ENCODE measurements around the gene CIB1.
"Not testable (repeated sequence)": the region's sequence is repeated elsewhere in the genome, so short reads cannot be mapped to it uniquely, and the experiment has no call there.

The CIB1 gene

DNA sequence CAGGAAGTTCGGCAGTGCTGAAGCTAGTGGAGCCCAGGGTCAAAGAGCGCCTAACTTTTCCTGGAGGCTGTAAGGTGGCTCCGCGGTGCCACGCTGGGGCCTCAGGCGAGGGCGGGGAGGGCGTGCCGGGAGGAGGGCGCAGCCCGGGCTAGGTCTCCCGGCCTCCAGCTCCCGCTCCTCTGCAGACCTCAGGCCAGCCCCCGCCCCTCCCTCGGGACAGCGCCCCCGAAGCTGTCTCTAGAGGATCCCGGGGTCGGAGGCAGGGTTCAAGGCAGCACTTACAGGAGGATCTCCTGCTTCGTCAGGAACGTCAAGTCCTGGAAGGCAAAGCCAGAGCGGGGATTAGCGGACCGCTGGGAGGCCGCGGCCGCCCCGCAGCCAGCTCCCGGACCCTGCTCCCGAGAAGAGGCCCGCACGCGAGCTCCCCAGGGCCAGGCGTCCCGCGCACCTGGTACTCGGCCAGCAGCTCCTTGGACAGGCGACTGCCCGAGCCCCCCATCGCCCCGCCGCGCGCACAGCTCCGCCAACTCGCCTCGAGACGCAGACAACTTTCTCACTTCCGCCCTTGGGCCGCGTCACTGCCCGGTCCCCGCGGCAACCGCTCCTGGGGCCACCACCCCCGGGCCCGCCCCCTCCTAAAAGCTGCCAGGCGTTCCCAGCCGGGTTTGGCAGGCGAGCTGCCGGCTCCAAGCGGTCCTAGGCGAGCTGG is at the start of gene CIB1:
Gene CIB1, minus strand, starts transcription at position 555 of the 709 bp plus-strand sequence. Its CDS starts 56 bp downstream, at position 499.
- peak; percentile 95 to 97 for DNase-seq (ENCODE audit: low read depth in 2 of 2)

DNA sequence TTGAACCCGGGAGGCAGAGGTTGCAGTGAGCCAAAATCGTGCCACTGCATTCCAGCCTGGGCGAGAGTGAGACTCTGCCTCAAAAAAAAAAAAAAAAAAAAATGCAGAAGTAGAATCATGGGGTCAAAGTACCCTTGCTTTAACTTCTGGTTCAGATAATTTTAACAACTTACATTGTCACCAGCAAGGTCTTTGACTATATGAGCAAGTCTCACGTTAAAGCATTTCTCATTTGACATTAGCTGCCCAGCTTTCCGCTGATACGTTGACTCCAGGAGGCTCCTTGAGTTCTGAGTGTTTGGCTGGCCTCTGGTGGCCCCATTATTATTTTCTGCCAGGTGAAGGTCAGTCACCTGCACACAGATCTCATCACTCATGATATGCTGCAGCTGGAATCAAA is 47.9 kb upstream of the CIB1 start:
- not testable (repeated sequence) for DNase-seq (ENCODE audit: low read depth in 2 of 2)

DNA sequence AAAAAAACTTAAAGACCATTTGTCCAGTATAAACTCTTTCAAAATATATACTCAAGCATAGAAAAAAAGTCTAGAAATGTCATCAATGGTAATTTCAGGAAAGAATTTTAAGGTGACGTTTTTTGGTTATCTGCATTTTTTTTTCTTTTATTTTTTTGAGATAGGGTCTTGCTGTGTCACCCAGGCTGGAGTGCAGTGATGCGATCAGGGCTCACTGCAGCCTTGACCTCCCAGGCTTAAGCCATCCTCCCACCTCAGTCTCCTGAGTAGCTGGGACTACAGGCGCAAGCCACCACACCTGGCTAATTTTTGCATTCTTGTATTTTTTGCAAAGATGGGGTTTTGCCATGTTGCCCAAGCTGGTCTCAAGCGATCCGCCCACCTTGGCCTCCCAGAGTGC is 47.0 kb upstream of the CIB1 start:
- DNase-seq (ENCODE audit: low read depth in 2 of 2), result not testable (repeated sequence)

DNA sequence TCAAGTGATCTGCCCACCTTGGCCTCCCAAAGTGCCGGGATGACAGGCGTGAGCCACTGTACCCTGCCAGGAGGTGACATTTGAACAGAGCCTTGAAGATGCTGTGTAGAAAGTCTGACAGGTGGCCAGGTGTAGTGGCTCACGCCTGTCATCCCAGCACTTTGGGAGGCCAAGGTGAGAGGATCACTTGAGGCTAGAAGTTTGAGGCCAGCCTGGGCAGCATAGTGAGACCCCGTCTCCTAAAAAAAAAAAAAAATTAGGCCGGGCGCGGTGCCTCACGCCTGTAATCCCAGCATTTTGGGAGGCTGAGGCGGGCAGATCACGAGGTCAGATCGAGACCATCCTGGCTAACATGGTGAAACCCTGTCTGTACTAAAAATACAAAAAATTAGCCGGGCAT is 44.7 kb upstream of the CIB1 start:
- not testable (repeated sequence) for DNase-seq (ENCODE audit: low read depth in 2 of 2)

DNA sequence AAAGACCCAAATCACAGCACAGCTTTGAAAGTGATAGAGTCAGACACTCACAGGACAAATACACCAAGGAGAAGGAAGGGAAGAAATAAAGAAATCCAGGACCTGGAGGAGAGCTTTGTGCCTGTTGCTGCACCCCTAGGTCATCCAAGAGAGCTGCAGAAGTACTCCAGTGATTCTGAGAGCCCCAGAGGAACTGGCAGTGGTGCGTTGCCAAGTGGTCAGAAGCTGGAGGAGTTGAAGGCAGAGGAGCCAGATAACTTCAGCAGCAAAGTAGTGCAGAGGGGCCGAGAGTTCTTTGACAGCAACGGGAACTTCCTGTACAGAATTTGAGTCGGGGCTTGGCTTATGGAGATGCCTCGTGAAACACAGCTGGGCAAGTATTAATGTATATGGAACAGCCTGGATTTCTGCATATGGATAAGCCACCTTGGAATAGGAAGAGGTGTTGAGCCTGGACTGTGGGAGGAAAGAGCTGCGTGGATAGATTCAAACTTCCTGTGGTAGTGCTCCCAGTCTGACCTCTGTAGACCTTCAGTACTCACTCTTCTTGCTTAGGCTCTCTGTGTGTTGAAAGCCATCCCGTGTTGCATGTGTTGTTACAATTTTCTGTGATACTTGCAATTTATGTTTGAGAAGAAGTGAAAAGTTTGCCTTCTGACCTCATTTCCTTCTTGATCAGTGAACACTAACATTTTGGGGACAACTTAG is 37.9 kb upstream of the CIB1 start:
- no peak for DNase-seq (ENCODE audit: low read depth in 2 of 2)

DNA sequence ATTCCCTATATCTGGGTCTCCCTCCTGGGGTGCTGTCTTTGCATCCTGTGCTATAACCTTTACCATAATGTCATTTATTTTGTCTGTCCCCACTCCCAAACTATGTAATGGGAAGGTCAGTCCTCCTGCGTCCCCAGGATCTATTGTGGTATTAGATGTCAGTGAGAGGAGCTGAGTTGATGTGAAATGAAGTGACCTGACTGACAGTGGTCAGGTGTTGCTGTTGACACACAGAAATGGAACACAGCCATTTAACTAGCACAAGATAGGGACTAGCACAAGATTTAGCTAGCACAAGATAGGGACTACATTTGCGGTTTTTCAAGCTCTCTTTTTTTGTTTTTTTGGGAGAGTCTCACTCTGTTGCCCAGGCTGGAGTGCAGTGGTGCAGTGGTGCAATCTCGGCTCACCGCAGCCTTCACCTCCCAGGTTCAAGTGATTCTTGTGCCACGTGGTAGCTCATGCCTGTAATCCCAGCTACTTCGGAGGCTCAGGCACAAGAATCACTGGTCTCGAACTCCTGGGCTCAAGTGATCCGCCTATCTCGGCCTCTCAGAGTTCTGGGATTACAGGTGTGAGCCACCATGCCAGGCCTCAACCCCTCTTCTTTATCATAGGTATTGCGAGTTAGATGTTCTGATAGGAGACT is 36.9 kb upstream of the CIB1 start:
- no peak for DNase-seq (ENCODE audit: low read depth in 2 of 2)

DNA sequence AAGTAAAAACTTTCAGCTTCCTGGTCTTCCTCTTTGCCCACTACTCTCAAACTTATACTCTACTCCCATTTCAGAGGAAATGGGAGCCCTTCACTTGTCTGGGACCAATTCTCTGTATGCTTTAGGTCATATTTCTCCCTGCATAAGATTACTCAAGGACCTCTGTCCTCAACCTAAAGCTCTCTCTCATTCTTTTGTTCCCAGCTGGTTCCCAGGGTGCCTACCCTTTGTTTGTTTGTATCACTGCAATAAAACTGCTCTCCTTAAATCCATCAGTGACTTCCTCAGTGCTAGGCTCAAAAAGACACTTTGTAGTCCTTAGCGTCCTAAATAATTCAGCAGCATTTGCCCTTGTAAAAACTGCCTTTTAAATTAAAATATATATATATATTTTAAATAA is 34.7 kb upstream of the CIB1 start:
- no peak for DNase-seq (ENCODE audit: low read depth in 2 of 2)

DNA sequence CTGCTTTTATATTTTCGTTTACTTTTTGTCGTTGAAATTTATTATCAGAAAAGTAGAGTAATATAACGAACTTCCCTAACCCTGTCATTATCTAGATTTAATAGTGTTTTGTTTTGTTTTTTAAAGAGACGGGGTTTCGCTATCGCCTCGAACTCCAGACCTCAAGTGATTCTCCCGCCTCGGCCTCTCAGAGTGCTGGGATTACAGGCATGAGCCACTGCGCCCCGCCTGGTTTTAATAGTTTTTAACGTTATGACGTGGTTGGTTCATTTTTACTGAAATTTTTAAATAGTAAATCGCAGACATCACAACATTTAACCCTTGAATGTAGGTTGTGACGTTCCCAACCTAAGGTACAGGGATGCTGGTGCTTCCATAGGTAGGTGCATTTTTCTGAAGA is 32.7 kb upstream of the CIB1 start:
- DNase-seq (ENCODE audit: low read depth in 2 of 2), result no peak

DNA sequence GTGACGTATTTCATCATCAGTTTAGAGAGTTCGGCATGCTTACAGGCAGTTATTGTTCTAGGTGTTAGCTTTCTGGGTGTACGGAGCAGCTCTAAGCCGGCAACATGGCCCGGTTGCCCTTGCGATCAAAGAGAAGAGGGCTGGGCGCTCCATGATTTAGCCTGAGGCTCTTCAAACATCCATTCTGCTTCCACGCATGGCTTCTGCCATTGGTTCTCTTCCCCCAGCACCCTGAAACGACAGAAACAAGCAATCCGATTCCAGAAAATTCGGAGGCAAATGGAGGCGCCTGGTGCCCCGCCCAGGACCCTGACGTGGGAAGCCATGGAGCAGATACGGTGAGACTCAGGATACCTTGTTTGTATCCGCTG is 32.3 kb upstream of the CIB1 start:
- DNase-seq (ENCODE audit: low read depth in 2 of 2), result peak in 1 of 2 donors; percentile 8

DNA sequence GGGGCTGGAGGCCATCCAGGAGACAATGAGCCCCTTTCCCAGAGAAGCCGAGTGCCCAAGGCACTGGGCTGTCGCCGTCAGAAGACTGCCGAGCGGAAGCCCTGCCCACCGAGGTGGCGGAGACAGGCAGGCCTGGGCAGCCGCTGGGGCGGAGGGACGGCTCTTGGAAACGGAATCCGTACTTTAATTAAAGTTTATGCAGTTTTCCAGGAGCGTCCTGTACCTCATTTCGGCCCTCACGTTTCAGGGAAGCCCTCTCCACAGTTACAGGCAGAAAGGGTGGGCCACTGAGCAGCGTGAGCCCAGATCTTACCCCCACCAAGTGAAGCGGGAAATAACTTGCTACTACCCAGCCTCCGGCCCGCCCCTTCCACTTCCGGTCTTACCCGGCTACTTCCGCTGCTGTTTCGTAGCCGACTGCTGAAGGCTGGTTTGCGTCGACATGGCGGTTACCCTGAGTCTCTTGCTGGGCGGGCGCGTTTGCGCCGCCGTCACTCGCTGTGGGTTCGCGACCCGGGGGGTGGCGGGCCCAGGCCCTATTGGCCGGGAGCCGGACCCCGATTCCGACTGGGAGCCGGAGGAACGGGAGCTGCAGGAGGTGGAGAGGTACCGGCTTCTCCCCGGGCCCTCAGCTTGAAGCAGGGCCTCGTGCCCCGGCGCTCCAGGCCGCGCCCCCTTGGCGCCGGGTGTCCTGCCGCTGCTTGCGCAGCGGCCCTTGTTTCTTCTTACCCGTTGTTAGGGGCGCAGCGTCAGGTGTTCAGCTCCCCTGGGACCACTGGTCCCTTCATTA is 31.7 kb upstream of the CIB1 start, which contains the start of gene NGRN:
Gene NGRN, plus strand, starts transcription at position 402 of the 790 bp plus-strand sequence. Its CDS starts 41 bp downstream, at position 443.
- peak; percentile 82 to 85 for DNase-seq (ENCODE audit: low read depth in 2 of 2)

DNA sequence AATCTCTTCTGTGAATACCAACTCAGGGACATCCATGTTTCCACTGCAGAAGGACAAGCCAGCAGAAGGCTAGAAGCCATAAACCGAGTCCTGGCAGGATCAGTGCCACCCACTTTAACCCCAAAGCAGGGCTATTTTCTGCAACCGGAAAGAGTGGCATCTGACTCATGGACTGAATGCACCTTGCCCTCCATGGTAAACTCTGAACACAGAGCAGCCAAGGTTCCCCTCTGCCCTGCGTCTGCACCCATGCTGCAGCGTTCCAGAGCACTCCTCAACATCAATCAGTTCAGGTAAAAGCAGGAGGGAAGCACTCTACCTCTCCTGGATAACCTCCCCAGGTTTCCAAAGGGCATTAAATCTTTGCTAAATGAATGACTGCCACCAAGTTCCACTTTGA is 30.9 kb upstream of the CIB1 start:
- DNase-seq (ENCODE audit: low read depth in 2 of 2), result no peak

DNA sequence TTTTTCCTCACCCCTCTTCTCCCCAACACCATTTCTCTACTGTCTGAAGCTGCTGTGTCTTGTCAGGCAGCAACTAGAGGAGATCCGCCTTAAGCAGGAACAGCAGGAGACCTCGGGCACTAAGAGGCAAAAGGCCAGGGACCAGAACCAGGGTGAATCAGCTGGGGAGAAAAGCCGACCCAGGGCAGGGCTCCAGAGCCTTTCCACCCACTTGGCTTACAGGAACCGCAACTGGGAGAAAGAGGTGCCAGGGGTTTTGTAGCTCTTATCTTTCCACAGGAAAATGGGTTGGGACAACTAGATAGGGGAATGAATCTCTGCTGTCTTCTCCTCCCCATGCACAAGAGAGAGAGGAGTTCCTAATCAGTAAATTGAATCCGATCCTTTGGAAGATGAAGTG is 28.7 kb upstream of the CIB1 start:
- DNase-seq (ENCODE audit: low read depth in 2 of 2), result no peak

DNA sequence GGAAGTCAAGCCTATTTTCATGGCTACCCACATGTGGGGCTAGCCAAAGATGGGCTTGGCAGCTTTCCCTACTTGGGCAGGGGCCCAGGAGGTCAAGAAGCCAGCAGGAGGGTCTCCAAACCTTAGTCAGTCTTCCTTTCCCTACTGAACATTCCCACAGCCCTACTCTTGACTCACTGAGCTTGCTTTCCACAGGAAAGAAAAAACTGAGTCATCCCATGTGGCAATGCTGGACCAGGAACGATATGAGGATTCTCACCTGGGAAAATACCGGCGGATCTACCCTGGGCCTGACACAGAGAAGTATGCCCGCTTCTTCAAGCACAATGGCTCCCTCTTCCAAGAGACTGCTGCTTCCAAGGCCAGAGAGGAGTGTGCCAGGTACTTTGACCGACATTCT is 28.1 kb upstream of the CIB1 start:
- no peak for DNase-seq (ENCODE audit: low read depth in 2 of 2)

DNA sequence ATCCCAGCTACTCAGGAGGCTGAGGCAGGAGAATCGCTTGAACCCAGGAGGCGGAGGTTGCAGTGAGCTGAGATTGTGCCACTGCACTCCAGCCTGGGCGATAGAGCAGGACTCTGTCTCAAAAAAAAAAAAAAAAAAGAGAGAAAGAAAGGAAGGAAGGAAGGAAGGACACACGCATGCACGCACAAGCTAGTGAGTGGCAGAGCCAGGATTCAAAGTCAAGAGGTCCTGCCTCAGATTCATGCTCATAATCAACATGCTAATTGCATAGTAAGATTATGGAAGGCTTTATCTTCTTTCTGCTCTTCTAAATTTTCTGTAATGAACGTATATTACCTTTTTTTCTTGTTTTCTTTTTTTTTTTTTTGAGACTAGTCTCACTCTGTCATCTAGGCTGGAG is 27.0 kb upstream of the CIB1 start:
- not testable (repeated sequence) for DNase-seq (ENCODE audit: low read depth in 2 of 2)

DNA sequence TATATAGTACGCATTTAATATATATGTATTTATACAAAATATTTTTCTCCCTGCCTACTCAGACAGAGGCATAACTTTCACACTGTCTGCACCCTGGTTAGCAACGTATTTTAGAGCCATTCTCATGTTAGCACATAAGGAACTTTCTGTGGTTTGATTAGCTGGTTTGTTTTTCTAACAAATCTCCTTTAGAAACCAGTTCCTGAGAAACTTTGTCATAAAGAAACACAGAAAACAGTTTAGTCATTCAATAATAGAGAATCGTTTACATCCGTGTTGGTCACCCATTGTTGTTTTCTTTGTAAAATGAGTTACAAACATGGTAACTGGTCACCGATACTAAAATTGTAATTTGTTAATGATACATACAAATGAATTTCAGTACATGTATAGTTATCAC is 25.8 kb upstream of the CIB1 start:
- DNase-seq (ENCODE audit: low read depth in 2 of 2), result no peak

DNA sequence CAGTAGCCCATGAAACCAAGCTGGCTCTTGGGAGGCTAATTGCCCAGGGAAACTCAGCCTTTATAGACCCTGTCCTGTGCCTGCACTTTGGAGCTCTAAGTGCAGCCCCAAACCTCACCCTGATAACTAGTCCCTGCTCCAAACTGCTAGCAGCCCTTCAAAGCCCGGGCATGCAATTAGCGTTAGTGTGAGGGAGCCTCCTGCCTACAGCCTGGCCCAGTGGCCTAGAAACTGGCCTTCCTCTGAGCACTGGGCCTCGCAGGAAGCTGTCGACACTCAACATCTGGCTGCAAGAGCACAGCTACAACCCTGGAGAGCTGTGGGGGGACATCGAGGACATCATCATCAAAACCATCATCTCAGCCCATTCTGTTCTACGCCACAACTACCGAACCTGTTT is 24.0 kb upstream of the CIB1 start:
- no peak for DNase-seq (ENCODE audit: low read depth in 2 of 2)

DNA sequence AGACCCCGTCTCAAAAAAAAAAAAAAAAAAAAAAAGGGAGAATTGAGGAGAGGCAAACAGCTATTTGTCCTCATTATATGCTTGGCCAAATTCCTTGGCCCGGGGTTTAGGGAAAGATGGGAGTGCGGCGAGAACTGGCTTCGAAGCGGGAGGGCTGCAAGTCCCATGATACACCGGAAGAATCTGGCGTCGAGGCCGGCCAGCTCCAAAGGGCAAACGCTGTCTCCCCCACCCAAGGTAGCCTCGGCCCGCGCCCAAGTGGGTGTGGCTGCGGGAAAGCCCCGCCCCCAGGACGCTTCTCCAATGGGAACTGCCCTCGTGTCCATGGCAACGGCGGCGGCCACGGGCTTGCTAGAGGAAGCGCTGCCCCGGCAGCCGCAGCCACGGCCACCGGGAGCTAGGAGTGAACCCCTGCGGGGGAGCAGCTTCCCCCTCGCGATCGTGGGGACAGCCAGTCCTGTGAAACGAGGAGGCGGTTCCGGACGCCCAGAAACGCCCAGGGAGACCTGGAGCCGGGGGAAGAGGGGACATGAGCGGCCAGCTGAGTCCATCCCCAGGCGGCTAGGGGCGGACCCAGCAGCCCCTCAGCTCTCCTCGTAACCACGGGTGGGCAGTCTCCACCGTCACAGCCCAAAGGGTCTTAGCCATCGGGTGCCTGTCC is 15.6 kb upstream of the CIB1 start, which contains the start of gene TTLL13:
Gene TTLL13, plus strand, starts transcription at position 354 of the 661 bp plus-strand sequence. CDS start 1,075 bp downstream, outside the sequence.
- DNase-seq (ENCODE audit: low read depth in 2 of 2), result peak; percentile 39 to 48

DNA sequence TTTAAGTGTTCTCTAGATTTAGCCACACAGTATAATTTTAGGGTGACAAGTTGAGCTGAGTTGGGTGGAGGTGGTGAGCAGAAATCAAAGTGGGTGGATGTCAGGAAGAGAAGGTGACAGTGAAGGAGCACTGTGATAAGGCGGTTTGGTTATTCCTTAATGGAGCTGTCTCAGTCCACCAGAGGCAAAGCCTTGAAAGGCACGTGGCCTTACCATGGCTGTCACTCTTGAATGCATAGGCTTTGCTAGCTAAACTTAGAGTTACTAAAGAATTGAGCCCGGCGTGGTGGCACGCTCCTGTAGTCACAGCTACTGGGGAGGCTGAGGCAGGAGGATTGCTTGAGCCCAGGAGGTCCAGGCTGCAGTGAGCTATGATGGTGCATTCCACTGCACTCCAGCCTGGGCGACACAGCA is 15.1 kb upstream of the CIB1 start:
- no peak for DNase-seq (ENCODE audit: low read depth in 2 of 2)

DNA sequence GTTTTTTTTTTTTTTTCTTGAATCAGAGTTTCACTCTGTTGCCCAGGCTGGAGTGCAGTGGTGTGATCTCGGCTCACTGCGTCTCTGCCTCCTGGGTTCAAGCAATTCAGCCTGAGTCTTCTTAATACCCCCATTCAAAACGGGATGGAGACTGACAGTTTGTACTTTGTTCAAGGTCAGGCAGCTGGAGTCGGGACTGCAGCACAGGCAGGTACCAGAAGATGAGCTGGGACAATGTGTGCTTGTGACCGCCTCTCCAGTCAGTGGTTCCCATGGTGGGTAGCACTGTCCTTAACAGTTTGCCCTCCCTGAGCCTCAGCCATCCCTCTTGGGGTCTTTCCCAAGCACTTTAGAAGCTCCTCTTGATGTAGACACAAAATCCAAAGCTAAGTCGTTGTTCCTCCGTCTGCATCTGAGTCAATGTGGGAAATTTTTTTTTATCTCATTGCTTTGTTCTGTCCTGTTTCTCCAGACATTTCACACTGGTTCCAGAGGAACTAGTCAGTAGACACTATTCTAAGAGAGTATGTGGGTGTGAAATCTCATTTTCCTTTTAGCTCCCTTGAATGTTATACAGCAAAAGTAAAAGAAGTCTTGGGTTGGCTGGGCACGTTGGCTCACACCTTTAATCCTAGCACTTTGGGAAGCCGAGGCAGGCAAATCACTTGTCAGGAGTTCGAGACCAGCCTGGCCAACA is 10.3 kb upstream of the CIB1 start:
- DNase-seq (ENCODE audit: low read depth in 2 of 2), result no peak

DNA sequence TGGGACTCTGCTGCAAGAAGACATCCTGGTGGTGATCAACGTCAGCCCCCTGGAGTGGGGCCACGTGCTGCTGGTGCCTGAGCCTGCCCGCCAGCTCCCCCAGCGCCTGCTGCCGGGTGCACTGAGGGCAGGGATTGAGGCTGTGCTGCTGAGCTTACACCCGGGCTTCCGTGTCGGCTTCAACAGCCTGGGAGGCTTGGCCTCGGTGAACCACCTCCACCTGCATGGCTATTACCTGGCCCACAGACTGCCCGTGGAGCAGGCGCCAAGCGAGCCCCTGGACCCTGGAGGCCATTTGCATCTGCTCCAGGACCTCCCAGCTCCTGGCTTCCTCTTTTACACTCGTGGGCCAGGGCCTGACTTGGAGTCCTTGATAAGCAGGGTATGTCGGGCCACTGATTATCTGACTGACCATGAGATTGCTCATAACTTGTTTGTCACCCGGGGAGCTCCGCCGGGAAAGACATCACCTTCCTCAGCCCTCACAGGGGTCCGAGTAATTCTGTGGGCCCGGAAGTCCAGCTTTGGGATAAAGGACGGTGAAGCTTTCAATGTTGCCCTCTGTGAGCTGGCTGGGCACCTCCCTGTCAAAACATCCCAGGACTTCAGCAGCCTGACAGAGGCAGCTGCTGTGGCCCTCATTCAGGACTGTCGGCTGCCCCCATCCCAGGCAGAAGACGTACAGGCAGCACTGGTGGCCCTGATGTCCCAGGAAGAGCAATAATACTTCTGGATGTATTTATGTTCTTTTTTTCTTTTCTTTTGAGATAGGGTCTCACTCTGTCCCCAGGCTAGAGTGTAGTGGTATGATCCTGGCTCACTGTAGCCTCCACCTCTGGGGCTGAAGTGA is 7.8 kb upstream of the CIB1 start:
- DNase-seq (ENCODE audit: low read depth in 2 of 2), result no peak
